Ishikawa (cell line): Measurements from ENCODE around the gene GSN.

ENCODE experiments used
- CEBPB ChIP-seq: IDR thresholded peaks from 2 replicates; pipeline ENCODE4 v1.6.1; 2012
- CREB1 ChIP-seq: IDR thresholded peaks from 2 replicates; pipeline ENCODE4 v1.6.1; 2012; ENCODE audit warnings: low read depth
- EGR1 ChIP-seq: IDR thresholded peaks from 2 replicates; pipeline ENCODE4 v1.6.1; 2012
- EP300 ChIP-seq: IDR thresholded peaks from 2 replicates; pipeline ENCODE4 v1.6.1; 2012; ENCODE audit warnings: borderline replicate concordance
- FOXM1 ChIP-seq: IDR thresholded peaks from 2 replicates; pipeline ENCODE4 v1.6.1; 2012; ENCODE audit warnings: low read depth, borderline replicate concordance
- NFIC ChIP-seq: IDR thresholded peaks from 2 replicates; pipeline ENCODE4 v1.6.1; 2012
- RAD21 ChIP-seq: IDR thresholded peaks from 2 replicates; pipeline ENCODE4 v1.6.1; 2012; ENCODE audit warnings: low read depth
- TAF1 ChIP-seq: IDR thresholded peaks from 2 replicates; pipeline ENCODE4 v1.6.1; 2012; ENCODE audit warnings: low read depth, mild to moderate bottlenecking
- TCF12 ChIP-seq: IDR thresholded peaks from 2 replicates; pipeline ENCODE4 v1.6.1; 2012; ENCODE audit warnings: low read depth
- TEAD4 ChIP-seq: IDR thresholded peaks from 2 replicates; pipeline ENCODE4 v1.6.1; 2012
- YY1 ChIP-seq: IDR thresholded peaks from 2 replicates; pipeline ENCODE4 v1.6.1; 2012; ENCODE audit warnings: low read depth
- ZBTB7A ChIP-seq: IDR thresholded peaks from 2 replicates; pipeline ENCODE4 v1.6.1; 2012; ENCODE audit warnings: low read depth
- TF ChIP-seq, protein P1 (sequence below): IDR thresholded peaks from 2 replicates; pipeline ENCODE4 v1.6.1; 2012; ENCODE audit warnings: low read depth, mild to moderate bottlenecking
- TF ChIP-seq, protein P2 (sequence below): IDR thresholded peaks from 2 replicates; pipeline ENCODE4 v1.6.1; 2012
- TF ChIP-seq, protein P3 (sequence below): IDR thresholded peaks from 2 replicates; pipeline ENCODE4 v1.6.1; 2012

Gene GSN

DNA sequence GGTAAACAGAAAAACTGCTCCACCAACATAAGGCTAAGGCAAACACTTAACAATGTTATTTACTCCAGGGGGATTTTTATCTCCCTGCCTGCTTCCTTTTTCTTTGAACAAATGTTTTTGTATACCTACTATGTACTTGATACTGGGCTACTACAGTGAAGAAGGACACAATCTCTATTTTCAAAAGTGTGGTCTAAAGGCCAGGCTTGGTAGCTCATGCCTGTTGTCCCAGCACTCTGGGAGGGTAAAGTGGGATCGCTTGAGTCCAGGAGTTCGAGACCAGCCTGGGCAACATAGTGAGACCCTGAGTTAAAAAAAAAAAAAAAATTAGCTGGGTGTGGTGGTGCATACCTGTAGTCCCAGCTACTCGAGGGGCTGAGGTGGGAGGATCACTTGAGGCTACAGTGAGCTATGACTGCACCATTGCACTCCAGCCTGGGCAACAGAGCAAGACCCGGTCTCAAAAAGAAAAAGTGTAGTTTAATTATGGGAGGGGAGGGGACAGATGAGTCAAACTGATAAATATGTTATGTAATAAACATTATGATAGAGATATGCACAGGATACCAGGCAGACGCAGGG, 98.7 kb downstream of the GSN start:
- TF ChIP-seq TEAD4, result no peak

DNA sequence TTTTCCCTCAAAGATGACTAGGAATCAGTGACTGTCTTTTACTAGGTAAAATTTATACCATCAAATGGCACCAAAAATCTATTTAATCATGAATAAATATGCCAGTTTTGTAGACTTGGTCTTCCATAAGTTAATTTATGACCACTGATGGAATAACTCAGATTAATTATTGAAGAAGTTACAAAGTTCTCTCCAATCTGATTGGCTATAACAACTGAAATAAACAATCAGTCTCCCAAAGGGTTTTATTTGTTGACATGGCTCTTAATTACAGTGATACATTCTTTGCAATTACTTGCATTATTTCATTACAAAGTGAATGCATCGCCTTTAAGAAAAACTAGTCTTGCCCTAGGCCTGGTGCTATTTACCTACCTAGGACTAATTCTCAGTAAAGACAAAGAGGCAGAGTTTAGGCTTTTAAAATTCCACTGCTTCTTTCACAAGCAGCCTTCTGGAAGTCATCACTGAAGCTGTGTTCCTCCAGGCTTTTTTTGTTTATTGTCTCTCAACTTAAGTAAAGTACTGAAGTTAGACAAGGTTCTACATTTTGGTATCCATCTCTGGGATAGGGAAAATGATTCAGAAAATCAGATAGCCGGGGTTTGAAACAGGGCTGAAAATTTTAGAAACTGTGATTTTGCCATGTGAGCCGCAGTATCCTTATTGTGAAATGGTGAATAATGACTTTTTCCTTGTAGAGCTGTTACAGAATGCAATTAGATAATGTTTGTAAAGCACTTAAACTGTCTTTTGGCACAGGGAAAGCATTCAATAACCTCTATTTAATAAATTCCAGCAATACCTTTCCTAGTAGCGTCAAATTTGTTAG, 99.6 kb downstream of the GSN start:
- no peak for TF ChIP-seq EP300

DNA sequence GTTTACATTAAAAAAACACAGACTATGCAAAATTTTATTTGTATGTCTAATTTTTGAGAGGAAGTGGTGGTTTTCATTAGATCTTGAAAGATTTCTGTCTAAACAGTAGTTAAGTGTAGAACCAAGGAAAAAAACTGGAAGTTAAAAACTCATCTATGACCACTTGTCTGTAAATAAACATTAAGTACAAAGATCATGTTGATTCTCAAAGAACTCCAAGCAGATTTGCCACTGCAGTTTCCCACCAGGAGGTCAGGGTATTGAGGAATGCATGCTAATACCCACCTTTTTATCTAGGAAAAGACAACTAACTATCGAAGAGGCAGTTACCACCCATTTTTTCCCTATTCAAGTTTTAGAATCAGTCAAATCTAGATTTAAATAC, 100.2 kb downstream of the GSN start:
- TF ChIP-seq NFIC, result no peak
- no peak for TF ChIP-seq ZBTB7A
- TF ChIP-seq CEBPB, result no peak
- TF ChIP-seq TCF12, result no peak
- no peak for TF ChIP-seq TEAD4
- no peak for TF ChIP-seq RAD21
- TF ChIP-seq, protein P1, sequence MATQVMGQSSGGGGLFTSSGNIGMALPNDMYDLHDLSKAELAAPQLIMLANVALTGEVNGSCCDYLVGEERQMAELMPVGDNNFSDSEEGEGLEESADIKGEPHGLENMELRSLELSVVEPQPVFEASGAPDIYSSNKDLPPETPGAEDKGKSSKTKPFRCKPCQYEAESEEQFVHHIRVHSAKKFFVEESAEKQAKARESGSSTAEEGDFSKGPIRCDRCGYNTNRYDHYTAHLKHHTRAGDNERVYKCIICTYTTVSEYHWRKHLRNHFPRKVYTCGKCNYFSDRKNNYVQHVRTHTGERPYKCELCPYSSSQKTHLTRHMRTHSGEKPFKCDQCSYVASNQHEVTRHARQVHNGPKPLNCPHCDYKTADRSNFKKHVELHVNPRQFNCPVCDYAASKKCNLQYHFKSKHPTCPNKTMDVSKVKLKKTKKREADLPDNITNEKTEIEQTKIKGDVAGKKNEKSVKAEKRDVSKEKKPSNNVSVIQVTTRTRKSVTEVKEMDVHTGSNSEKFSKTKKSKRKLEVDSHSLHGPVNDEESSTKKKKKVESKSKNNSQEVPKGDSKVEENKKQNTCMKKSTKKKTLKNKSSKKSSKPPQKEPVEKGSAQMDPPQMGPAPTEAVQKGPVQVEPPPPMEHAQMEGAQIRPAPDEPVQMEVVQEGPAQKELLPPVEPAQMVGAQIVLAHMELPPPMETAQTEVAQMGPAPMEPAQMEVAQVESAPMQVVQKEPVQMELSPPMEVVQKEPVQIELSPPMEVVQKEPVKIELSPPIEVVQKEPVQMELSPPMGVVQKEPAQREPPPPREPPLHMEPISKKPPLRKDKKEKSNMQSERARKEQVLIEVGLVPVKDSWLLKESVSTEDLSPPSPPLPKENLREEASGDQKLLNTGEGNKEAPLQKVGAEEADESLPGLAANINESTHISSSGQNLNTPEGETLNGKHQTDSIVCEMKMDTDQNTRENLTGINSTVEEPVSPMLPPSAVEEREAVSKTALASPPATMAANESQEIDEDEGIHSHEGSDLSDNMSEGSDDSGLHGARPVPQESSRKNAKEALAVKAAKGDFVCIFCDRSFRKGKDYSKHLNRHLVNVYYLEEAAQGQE, result no peak
- TF ChIP-seq CREB1, result no peak
- no peak for TF ChIP-seq EP300
- no peak for TF ChIP-seq FOXM1
- no peak for TF ChIP-seq YY1
- no peak for TF ChIP-seq EGR1
- TF ChIP-seq, protein P2, sequence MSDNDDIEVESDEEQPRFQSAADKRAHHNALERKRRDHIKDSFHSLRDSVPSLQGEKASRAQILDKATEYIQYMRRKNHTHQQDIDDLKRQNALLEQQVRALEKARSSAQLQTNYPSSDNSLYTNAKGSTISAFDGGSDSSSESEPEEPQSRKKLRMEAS, result no peak
- TF ChIP-seq TAF1, result no peak
- TF ChIP-seq, protein P3, sequence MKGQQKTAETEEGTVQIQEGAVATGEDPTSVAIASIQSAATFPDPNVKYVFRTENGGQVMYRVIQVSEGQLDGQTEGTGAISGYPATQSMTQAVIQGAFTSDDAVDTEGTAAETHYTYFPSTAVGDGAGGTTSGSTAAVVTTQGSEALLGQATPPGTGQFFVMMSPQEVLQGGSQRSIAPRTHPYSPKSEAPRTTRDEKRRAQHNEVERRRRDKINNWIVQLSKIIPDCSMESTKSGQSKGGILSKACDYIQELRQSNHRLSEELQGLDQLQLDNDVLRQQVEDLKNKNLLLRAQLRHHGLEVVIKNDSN, result no peak

DNA sequence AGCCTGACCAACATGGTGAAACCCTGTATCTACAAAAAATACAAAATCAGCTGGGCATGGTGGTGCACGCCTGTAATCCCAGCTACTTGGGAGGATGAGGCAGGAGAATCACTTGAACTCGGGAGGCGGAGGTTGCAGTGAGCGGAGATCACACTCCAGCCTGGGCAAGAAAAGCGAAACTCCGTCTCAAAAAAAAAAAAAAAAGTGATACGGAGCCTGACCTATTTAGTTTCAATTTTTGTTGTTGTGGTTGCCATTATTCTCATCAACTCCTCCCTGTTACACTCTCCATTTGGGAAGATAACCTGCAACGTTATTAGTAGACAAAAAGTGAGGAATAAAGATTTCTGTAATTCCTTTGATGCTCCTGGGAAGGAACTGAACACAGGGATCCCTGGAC, 100.8 kb downstream of the GSN start:
- TF ChIP-seq NFIC (no peak), EGR1 (no peak), CEBPB (no peak), FOXM1 (no peak), EP300 (no peak), TCF12 (no peak), RAD21 (no peak), TEAD4 (no peak), TAF1 (no peak), CREB1 (no peak), YY1 (no peak), ZBTB7A (no peak)
- TF ChIP-seq, protein P3, result no peak
- TF ChIP-seq, protein P2, result no peak

DNA sequence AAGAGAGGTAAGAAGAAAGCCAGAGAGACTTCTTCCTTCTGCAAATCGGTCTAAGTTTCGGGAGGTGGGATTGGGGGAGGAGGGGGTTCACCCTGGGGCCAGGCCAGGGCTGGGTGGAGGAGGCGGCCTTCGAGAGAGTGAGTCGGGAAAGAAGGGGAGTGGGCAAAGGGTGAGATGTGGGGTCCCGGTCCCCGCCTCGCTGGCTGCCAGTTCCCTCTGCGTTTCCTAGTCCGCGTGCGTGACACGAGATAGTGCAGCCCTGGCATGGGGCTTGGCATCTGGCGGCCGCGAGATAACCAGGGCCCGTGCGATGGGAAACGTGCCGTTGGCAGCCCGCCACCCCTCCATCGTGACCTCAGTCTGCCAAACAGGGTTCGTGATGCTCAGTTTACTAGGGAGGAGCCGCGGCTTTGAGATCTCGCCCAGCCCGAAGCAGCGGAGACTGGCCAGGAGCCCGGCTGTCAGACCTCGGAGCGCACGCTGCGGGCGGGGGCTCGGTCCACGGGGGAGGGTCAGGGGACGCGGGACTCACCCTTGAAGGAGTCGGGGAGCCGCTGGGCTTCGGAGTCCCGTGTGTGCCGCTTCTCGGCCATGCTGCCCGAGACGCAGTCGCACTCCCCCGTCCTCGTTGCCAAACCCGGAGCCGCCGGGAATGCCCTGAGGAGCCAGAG, 101.8 kb downstream of the GSN start, which contains the start of gene STOM:
Gene STOM (minus strand): TSS at position 656 of the 671 bp plus-strand sequence. CDS start 63 bp downstream, at position 593.
- TF ChIP-seq, protein P1, result no peak
- TF ChIP-seq TCF12, result 0 out of 2 replicates have a peak, but pooled peaks have one; percentile 41
- peak; percentile 68; the same call in 1 of the 2 replicates for TF ChIP-seq NFIC
- no peak for TF ChIP-seq EGR1
- TF ChIP-seq CREB1, result no peak
- TF ChIP-seq, protein P3, result 0 out of 2 replicates have a peak, but pooled peaks have one; percentile 42
- no peak; the same call in 1 of the 2 replicates for TF ChIP-seq EP300
- 0 out of 2 replicates have a peak, but pooled peaks have one; percentile 44 for TF ChIP-seq TAF1
- TF ChIP-seq YY1, result no peak; the same call in 1 of the 2 replicates
- no peak for TF ChIP-seq RAD21
- TF ChIP-seq FOXM1, result no peak
- no peak for TF ChIP-seq CEBPB
- TF ChIP-seq, protein P2, result peak; percentile 95
